Mesodermal cell (in vitro differentiated cells): ENCODE data around the gene VRK3. TPM values are rescaled to one million over a fixed set of nuclear protein-coding genes. Genes with fewer than 3 reads are reported as not detected.
"Not testable (repeated sequence)": the region's sequence is repeated elsewhere in the genome, so short reads cannot be mapped to it uniquely, and the experiment has no call there.

Experiments used
- H3K27ac ChIP-seq: 2 replicates; pipeline ENCODE4 v1.7.0; 2013; ENCODE audit warnings: mild to moderate bottlenecking, low read depth, low read length, moderate library complexity; ENCODE audit not compliant: severe bottlenecking
- H3K36me3 ChIP-seq: 2 replicates; pipeline ENCODE4 v1.7.1; 2013; ENCODE audit warnings: mild to moderate bottlenecking, low read length, moderate library complexity; ENCODE audit not compliant: control insufficient read depth, insufficient read depth
- H3K4me1 ChIP-seq: one replicate; pipeline ENCODE4 v1.7.1; 2013; ENCODE audit warnings: mild to moderate bottlenecking, low read length; ENCODE audit not compliant: insufficient read depth, control insufficient read depth, poor library complexity, severe bottlenecking
- H3K4me3 ChIP-seq: 2 replicates; pipeline ENCODE4 v1.7.0; 2013; ENCODE audit warnings: low read length, control low read depth, mild to moderate bottlenecking; ENCODE audit not compliant: insufficient read depth, poor library complexity, severe bottlenecking; ENCODE audit errors: extremely low read depth
- H3K9me3 ChIP-seq: 2 replicates; pipeline ENCODE4 v1.7.1; 2013; ENCODE audit warnings: mild to moderate bottlenecking, low read length, moderate library complexity; ENCODE audit not compliant: control insufficient read depth
- WGBS, 2 experiments: methylation state at CpG; one replicate each; pipeline ENCODE4 v1.1.5; 2013; ENCODE audit warnings: missing lambda C conversion rate in 2 of 2; ENCODE audit not compliant: insufficient coverage in 2 of 2; 5-methylcytosine and 5-hydroxymethylcytosine counted together
- polyA plus RNA-seq, 2 experiments: library from polyadenylated mRNA; stranded (reverse); fragments of 50-300 nt; gene quantifications; one replicate each; pipeline ENCODE4 v1.2.3, GENCODE V29; 2013

Gene VRK3
- 37.6 TPM for polyA plus RNA-seq (2013, experiment 1 of 2)
- 30.6 TPM for polyA plus RNA-seq (2013, experiment 2 of 2)

- Histone ChIP-seq H3K4me1 (peaks cover 8% of the 10 kb centered on the region), H3K27ac (peak within 1 kb of the TSS; percentile 95), H3K36me3 (peaks cover 36% of the 10 kb centered on the region), H3K9me3 (peaks cover 7% of the 10 kb centered on the region), H3K4me3 (peak within 1 kb of the TSS; percentile 99)
- WGBS, 2 experiments = 0% methylated on average over 39 to 41 of the region's 59 CpGs
Observed at GRCh38 chr19:50025022-50025793, at the start of gene VRK3. VRK3 (minus strand) TSS chr19:50025372; CDS start chr19:50016162, 9,210 bp downstream.

- H3K4me1 ChIP-seq, H3K27ac ChIP-seq, H3K4me3 ChIP-seq, H3K36me3 ChIP-seq: not testable (repeated sequence)
- 60% methylated on average over 4 of the region's 5 CpGs for WGBS, 2 experiments
- peaks cover 12% of the 10 kb centered on the region for H3K9me3 ChIP-seq
Observed at GRCh38 chr19:50068382-50068781, 43.2 kb upstream of the VRK3 start.

GRCh38 chr19:50067575-50067974 lies 42.4 kb upstream of the VRK3 start:
- Histone ChIP-seq H3K36me3 (no peaks in the 10 kb centered on the region), H3K4me3 (no peak overlapping the region), H3K4me1 (no peaks in the 10 kb centered on the region), H3K27ac (no peak overlapping the region), H3K9me3 (peaks cover 10% of the 10 kb centered on the region)
- 65 to 85% methylated on average over 3 to 6 of the region's 6 CpGs for WGBS, 2 experiments

DNA sequence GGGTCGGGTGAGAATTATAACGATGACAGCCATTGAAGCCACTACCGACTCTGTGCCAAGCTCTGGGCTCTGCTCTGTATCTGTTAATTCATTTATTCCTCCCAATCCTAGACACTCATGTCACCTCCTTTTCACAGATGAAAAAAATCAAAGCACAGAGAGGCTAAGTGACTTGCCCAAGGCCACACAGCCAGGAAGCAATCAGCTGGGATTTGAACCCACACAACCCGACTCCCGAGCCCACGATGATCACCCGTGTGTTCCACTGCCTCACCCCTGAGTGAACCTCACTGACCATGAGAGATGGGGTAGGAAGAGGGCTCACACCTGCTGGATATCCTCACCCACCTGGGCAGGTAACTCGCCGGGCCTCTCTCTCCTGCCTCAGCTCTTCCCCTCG lies 40.8 kb upstream of the VRK3 start:
- Histone ChIP-seq H3K27ac (no peak overlapping the region), H3K4me3 (no peak overlapping the region), H3K9me3 (peaks cover 16% of the 10 kb centered on the region), H3K4me1 (no peaks in the 10 kb centered on the region), H3K36me3 (no peaks in the 10 kb centered on the region)
- 80% methylated on average over 6 of the region's 10 CpGs; no CpG with 5 or more reads in 1 of the 2 experiments for WGBS, 2 experiments

DNA sequence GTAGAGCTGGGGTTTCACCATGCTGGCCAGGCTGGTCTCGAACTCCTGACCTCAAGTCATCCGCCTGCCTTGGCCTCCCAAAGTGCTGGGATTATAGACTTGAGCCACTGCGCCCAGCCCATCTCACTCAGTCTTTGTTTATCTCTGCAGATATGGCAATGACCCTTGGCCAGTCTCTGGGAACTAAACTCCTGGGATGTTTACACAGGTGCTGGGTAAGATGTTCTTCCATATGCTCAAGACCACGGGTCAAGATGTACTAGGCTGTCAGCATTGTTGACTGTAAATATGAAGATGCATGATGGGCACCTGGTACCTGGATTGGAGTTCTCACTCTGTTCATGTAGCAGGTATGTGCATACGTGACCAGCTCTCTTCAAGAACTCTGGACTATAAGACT lies 36.5 kb upstream of the VRK3 start:
- 68 to 81% methylated on average over 3 to 4 of the region's 5 CpGs for WGBS, 2 experiments

GRCh38 chr19:50060107-50060506 lies 34.9 kb upstream of the VRK3 start:
- no peak overlapping the region for H3K27ac ChIP-seq
- H3K4me3 ChIP-seq = no peak overlapping the region
- H3K4me1 ChIP-seq = no peaks in the 10 kb centered on the region
- no peaks in the 10 kb centered on the region for H3K36me3 ChIP-seq
- peaks cover 34% of the 10 kb centered on the region for H3K9me3 ChIP-seq
- WGBS, 2 experiments = 72 to 79% methylated on average over 15 of the region's 15 CpGs

More for the DNA sequence above, 36.5 kb upstream of the VRK3 start:
- Histone ChIP-seq H3K27ac (no peak overlapping the region), H3K9me3 (peaks cover 33% of the 10 kb centered on the region), H3K4me3 (no peak overlapping the region), H3K4me1 (no peaks in the 10 kb centered on the region), H3K36me3 (no peaks in the 10 kb centered on the region)

- H3K9me3 ChIP-seq = peaks cover 37% of the 10 kb centered on the region
- 100% methylated on average over 1 of the region's 6 CpGs for WGBS, 2 experiments
- no peak overlapping the region for H3K4me3 ChIP-seq
- no peak overlapping the region for H3K27ac ChIP-seq
- H3K36me3 ChIP-seq = no peaks in the 10 kb centered on the region
- H3K4me1 ChIP-seq = no peaks in the 10 kb centered on the region
Observed at GRCh38 chr19:50059045-50059444, 33.9 kb upstream of the VRK3 start.

- no peaks in the 10 kb centered on the region for H3K4me1 ChIP-seq
- 76% methylated on average over 2 of the region's 2 CpGs; no CpG with 5 or more reads in 1 of the 2 experiments for WGBS, 2 experiments
- no peaks in the 10 kb centered on the region for H3K36me3 ChIP-seq
- H3K9me3 ChIP-seq = peaks cover 37% of the 10 kb centered on the region
- no peak overlapping the region for H3K4me3 ChIP-seq
- no peak overlapping the region for H3K27ac ChIP-seq
Observed at GRCh38 chr19:50058425-50058824, 33.3 kb upstream of the VRK3 start.

DNA sequence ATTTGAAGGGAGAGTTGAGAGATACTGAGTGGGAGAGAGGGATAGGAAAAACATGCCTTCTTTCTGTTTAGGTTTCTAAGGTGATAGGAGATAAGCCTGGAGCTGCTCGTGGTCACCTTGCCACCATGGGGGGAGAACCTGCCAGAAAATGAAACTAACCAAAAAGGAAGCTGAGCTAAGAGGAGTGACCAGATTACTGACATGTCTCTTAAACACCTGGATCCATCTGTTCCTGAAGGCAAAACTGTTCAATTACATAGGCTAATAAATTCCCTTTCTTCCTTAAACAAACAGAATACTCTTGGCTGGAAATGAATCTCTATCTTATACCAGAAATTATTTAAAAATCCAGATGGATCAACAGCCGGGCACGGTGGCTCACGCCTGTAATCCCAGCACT lies 27.9 kb upstream of the VRK3 start:
- peaks cover 24% of the 10 kb centered on the region for H3K9me3 ChIP-seq
- H3K27ac ChIP-seq = no peak overlapping the region
- H3K4me1 ChIP-seq = no peaks in the 10 kb centered on the region
- H3K36me3 ChIP-seq = peaks cover 7% of the 10 kb centered on the region
- no peak overlapping the region for H3K4me3 ChIP-seq
- WGBS, 2 experiments = 75% methylated on average over 2 of the region's 4 CpGs; no CpG with 5 or more reads in 1 of the 2 experiments

- WGBS, 2 experiments = 75 to 83% methylated on average over 3 to 5 of the region's 8 CpGs
- H3K36me3 ChIP-seq = peaks cover 19% of the 10 kb centered on the region
Observed at GRCh38 chr19:50051964-50052363, 26.8 kb upstream of the VRK3 start.

GRCh38 chr19:50051228-50051895 lies 26.2 kb upstream of the VRK3 start:
- H3K4me1 ChIP-seq, H3K27ac ChIP-seq, H3K4me3 ChIP-seq: not testable (repeated sequence)
- 89% methylated on average over 10 to 13 of the region's 16 CpGs for WGBS, 2 experiments
- Histone ChIP-seq H3K36me3 (peaks cover 25% of the 10 kb centered on the region), H3K9me3 (peaks cover 39% of the 10 kb centered on the region)

More at GRCh38 chr19:50051964-50052363, 26.8 kb upstream of the VRK3 start:
- Histone ChIP-seq H3K4me3 (no peak overlapping the region), H3K4me1 (no peaks in the 10 kb centered on the region), H3K27ac (no peak overlapping the region), H3K9me3 (peaks cover 33% of the 10 kb centered on the region)
